GM12892 (cell line): ENCODE results near the gene CNTN5.

Experiments used
- POLR2A ChIP-seq: IDR thresholded peaks from 2 replicates; pipeline ENCODE4 v1.6.1; 2011; ENCODE audit warnings: low read depth, low read length, control low read depth
- POLR2AphosphoS5 ChIP-seq: IDR thresholded peaks from 2 replicates; pipeline ENCODE4 v1.6.1; 2011; ENCODE audit warnings: low read depth, low read length, control low read depth
- TAF1 ChIP-seq: IDR thresholded peaks from 2 replicates; pipeline ENCODE4 v1.6.1; 2011; ENCODE audit warnings: low read depth, mild to moderate bottlenecking, control low read depth, low read length, borderline replicate concordance

- TF ChIP-seq POLR2A (no peak), POLR2AphosphoS5 (no peak), TAF1 (no peak)
Measured at GRCh38 chr11:99019696-99020095, 1.1 kb upstream of the CNTN5 start.
